ENCODE measurements around the gene BICRA.
"Not testable (repeated sequence)": the region's sequence is repeated elsewhere in the genome, so short reads cannot be mapped to it uniquely, and the experiment has no call there.

The BICRA gene

DNA sequence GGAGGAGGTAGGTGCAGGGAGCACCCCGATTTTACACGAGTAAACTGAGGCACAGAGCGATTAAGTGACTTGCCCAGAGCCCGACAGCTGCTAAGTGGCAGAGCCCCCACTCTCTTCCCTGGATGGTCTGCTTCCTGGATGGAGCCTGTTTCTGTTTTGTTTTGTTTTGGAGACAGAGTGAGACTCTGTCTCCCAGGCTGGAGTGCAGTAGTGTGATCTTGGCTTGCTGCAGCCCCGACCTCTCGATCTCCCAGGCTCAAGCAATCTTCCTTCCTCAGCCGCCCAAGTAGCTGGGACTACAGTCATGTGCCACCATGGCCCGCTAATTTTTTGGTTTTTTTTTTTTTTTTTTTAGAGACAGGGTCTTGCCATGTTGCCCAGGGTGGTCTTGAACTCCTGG lies 17.3 kb downstream of the BICRA start:
- in situ Hi-C loops (cut with MboI; ENCODE audit: low sequenced_read_pairs) = no loop called here

DNA sequence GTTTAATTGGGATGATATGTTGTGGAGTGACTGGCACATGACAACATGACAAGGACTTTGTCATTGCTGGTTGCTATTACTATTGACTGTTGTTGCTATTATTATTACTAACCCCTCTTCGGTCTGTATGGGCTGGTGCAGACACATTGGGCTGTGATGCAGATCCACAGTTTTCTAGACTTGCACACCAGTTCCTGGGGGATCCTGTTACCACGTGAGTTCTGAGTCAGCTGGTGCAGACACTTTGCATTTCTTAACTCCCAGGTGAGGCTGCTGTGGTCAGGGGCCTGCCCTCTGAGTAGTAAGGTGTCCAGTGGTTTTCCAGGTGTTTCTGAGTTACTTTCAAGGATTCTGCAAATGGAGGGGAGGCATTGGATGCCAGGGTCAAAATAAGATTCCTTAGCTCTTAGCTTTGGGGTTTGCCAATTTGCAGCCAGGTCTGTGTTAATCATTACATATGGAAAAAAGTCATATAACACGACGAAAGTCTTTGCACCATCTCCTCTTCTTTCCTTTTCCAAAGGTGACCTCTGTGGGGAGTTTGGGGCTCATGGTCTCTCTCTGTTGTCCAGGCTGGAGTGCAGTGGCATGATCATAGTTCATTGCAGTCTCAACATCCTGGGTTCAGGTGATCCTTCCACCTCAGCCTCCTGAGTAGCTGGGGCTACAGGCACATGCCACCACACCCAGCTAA lies 19.3 kb downstream of the BICRA start:
- in situ Hi-C loops (cut with MboI; ENCODE audit: low sequenced_read_pairs) = no loop called here

DNA sequence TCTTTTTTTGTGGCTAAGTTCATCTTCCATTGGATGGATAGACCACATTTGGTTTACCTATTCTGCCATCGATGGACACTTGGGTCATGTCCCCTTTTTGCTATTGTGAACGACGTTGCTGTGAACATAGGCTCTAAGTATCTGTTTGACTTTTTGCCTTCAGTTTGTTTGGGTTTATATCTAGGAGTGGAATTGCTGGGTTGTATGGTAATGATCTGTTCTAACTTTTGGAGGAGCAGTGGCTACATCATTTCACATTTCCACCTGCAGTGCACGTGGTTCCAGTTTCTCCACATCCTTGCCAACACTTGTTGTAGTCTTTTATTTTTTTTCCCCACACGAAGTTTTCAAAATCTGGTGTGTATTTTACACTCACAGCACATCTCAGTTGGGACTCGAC lies 21.7 kb downstream of the BICRA start:
- in situ Hi-C loops (cut with MboI; ENCODE audit: low sequenced_read_pairs) = no loop called here

DNA sequence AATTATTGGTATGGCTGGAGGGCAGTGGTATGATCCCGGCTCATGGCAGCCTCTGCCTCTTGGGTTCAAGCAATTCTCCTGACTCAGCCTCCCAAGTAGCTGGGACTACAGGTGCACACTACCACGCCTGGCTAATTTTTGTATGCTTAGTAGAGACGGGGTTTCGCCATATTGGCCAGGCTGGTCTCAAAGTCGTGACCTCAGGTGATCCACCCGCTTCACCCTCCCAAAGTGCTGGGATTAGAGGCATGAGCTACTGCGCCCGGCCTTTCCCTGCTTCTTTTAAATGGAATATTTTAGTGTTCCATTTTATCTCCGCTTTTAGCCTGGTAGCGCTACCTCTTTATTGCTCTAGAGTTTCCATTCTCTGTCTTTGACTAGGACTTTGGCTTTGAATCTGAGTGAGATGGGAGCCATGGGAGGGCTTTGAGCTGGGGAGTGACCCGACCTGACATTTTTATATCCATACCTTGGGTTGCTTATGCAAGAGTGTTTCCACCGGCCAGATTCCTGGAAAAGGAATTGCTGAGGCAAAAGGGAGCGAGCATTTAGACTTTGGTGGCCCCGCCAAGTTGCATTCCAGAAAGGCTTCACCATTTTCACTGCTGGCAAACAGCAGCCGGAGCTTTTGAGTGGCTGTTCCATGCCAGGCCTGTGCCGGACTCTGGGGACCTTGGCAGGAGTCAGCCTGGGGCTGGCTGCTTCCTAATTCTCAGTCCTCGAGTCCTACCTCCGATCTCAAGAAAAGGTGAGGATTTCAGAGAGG lies 22.9 kb downstream of the BICRA start:
- in situ Hi-C loops (cut with MboI; ENCODE audit: low sequenced_read_pairs) = no loop called here

DNA sequence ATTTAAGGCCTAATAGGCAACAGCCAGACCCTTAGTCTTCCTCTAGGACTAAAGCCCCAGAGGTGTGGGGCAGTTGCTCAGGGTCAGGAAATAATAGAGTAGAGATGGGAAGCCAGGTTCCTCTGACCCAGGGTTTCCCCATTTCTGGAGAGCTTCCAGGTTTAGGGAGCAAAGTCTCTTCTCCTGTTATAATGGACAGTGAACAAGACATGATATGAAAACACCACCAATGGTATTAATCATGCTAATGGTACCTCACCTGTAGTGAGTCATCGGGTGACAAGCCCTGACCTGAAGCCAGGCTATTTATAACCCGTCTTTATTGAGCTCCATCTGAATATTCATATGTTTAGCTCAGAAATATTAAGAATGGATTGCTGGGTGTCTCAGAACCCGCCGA lies 24.6 kb downstream of the BICRA start:
- in situ Hi-C loops (cut with MboI; ENCODE audit: low sequenced_read_pairs) = no loop called here

DNA sequence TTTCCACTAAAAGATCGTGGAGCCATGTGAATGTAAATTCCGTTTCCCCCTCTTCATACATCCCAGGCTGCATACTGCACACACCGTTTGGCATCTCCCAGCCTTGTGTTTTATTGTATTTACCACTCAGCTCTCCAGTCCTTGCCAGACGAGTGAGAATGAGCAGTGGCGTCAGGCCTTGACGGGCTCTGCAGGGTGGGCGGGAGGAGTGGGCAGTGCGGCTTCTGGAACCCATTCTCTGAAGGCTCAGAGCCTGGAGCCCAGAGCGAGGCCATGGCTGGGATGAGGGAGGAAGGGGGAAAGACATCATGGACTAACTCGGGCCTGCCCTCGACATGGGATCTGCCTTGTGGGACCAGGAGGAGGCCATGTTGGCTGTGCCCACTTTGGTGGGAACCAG lies 25.1 kb downstream of the BICRA start:
- in situ Hi-C loops (cut with MboI; ENCODE audit: low sequenced_read_pairs) = no loop called here

DNA sequence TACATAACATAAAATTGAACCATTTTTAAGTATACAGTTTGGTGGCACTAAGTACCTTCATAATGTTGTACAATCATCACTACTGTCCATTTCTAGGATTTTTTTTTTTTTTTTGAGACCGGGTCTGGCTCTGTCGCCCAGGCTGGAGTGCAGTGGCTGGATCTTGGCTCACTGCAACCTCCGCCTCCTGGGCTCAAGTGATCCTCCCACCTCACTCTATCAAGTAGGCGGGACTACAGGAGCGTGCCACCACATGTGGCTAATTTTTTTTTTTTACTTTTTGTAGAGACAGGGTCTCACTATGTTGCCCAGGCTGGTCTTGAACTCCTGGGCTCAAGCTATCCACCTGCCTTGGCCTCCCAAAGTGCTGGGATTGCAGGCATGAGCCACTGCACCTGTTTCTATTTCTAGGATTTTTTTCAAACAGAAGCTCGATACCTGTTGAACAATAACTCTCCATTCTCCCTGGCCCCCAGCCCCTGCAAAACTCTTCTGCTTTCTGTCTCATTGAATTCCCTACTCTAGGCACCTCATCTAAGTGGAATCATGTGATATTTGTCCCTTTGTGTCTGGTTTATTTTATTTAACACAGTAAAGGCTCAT lies 26.3 kb downstream of the BICRA start:
- in situ Hi-C loops (cut with MboI; ENCODE audit: low sequenced_read_pairs) = not testable (repeated sequence)

DNA sequence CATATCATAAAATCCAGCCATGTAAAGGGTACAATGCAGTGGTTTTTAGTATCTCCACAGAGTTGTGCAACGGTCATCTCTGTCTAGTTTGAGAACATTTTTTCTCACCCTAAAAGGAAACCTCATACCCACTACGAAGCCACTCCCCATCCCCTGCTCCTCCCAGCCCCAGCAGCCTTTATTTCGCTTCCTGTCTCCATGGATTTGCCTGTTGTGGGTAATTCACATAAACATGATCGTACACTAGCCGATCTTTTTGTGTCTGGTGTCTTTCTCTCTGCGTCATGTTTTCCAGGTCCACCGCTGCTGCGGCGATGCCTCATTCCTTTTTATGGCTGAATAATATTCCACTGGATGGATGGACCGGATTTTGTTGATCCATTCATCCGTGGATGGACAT lies 28.6 kb downstream of the BICRA start:
- in situ Hi-C loops (cut with MboI; ENCODE audit: low sequenced_read_pairs) = no loop called here

DNA sequence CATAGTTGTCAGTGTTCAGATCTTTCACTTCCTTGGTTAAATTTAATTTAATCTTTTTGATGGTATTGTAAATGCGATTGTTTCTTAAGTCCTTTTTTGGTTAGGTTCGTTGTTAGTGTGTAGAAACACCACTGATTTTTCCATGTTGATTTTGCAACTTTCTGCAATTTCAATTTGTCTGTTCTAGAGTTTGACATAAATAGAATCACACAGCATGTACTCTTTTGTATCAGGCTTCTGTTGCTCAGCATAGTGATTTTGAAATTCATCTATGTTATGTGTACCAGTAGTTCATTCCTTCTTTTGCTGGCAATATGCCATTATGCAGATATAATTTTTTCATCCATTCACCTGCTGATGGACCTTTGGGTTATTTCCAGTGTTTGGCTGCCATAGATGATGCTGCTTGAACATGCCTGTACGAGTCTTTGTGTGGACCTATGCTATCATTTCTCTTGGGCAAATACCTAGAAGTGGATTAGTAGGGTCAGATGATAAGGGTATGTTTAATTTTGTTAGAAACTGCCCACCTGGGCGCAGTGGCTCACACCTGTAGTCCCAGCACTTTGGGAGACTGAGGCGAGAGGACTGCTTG lies 33.1 kb downstream of the BICRA start:
- in situ Hi-C loops (cut with MboI; ENCODE audit: low sequenced_read_pairs) = no loop called here

DNA sequence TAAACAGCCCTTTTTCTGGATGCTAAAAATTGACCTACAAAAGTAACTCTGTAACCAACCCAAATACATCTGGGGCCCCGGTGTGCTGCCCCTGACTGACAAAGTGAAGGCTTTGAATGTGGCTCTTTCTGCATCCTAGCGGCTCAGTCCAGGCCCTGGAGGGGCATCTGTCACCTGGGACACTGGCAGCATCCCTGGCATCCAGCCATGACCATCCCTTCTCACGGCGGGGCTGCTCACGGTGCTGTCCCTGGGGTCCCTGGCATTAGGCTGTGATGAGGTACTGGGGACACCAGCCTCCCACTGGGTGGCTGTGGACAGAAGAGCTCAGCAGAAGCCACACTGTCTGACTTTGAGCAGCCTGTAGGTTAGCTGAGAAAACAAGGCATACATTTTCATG lies 34.3 kb downstream of the BICRA start:
- in situ Hi-C loops (cut with MboI; ENCODE audit: low sequenced_read_pairs) = no loop called here

DNA sequence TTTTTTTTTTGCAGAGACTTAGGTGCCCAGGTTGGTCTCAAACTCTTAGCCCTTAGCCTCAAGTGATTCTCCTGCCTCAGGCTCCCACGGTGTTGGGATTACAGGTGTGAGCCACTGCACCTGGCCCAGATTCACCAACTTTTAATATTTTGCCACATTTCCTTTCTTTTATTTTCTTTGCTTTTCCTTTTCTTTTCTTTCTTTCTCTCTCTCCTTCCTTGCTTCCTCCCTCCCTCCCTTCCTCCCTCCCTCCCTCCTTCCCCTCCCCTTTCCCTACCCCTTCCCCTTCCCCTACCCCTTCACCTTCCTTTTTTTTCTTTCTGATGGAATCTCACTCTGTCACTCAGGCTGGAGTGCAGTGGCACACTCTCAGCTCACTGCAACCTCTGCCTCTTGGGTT lies 35.3 kb downstream of the BICRA start:
- in situ Hi-C loops (cut with MboI; ENCODE audit: low sequenced_read_pairs) = no loop called here

DNA sequence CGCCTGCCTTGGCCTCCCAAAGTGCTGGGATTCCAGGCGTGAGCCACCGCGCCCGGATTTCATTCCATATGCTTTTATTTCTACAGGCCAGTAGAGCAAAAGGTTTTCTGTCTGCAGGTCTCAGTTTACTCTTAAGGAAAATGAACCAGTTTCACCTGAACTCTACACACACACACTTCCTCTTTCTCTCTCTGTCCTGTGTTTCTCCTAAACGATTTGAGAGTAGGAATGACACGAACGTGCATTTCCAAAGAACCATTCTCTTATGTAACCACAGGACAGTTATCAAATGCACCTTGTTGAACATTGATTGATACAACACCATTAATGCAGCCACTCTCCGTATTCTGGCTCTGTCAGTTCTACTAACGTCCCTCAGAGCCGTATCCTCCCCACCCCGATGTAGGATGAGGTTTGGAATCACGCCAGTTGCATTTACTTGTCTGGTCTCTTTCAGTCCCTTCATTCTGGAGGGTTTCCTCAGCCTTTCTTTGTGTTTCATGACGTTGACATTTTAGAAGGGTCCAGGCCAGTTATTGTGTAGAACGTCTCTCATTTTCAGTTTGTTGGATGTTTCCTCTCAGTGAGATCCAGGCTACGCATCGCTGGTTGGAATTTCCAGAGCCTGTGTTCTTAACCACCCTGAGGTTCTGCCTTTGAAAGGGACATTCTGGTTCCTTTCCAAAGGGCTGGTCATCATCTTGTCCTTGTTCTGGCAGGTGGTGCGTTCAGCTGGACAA lies 36.0 kb downstream of the BICRA start:
- in situ Hi-C loops (cut with MboI; ENCODE audit: low sequenced_read_pairs) = no loop called here

DNA sequence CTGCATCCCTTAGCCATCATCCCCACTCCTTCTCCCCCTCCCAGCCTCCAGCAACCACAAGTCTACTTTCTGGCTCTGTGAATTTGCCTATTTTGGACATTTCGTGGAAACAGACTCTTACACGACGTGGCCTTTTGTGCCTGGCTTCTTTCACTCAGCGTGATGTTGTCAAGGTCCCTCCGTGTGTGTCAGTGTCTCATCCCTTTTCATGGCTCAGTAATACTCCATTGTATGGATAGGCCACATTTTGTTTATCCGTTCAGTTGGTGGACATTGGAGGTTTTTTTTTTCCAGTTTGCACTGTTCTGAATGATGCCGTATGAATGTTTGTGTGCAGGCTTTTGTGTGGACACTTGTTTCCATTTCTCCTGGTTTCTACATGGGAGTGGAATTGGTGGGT lies 38.0 kb downstream of the BICRA start:
- in situ Hi-C loops (cut with MboI; ENCODE audit: low sequenced_read_pairs) = no loop called here

DNA sequence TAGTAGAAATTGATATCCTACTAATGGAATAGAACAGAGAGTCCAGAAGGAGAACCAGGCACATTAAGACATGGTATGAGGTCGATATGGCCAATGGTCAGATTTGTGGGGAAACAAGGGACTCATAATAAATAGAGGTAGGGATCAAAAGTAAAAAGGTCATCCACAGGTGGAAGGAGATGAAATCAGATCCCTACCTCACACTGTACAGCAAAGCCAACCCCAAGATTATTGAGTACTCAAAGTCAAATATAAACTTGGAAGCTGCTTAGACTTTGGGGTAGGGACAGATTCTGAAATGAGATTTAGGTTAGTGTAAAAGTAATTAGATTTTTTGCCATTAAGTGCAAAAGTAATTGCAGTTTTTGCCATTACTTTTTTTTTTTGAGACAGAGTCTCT lies 40.7 kb downstream of the BICRA start:
- in situ Hi-C loops (cut with MboI; ENCODE audit: low sequenced_read_pairs) = no loop called here

DNA sequence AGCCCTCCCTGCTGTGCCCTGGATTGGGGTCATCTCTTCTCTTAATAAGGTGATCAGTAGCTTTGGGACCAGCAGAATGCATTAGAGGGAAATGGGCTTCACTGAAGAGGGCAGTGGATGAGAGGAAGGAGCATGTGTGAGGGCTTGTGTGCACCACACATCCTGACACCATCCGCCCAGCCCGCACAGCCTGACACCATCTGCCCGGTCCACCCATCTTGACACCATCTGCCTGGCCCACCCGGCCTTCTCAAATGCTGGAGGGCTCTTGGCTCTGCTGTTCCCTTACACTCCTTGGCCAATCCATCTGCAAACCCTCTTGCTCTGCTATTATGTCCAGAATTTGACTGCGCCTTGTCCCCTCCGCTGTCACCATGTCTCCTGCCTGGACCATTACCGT lies 41.8 kb downstream of the BICRA start:
- in situ Hi-C loops (cut with MboI; ENCODE audit: low sequenced_read_pairs) = no loop called here

DNA sequence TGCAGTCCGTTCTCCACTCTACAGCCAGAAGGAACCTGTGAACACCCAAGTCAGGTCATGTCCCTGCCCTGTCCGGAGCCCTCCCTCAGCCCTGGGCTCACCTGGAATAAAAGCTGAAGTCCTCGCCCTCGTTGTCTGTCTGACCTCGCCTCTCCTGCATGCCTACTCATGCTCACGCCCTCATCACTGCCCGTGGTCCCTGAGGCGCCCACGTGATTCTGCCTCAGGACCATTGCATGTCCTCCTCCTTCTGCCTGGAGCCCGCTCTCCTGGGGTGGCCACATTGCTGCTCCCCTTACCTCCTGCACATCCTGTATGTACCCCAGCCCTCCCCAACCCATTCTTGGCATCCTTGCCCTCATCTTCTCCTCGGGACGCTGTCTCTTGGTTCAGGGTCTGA lies 42.2 kb downstream of the BICRA start:
- in situ Hi-C loops (cut with MboI; ENCODE audit: low sequenced_read_pairs) = no loop called here

DNA sequence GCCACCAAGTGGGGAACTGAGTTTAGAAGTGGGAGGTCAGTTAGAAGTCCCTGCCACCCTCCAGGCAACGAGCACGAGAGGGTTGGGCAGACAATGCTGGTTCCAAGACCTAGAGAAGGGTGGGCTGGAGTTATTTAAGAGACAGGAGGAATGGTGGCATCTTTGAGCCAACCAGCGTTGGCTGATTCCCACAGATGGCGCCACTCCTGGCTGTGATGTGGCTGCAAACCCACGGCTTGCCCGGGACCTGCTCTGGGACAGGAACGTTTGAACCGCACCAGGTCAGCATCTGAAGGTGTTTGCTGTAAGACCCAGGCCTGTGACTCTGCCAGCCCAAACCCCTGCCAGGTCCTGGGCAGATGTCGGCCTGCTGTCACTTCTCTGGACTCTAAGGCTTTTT lies 42.8 kb downstream of the BICRA start:
- in situ Hi-C loops (cut with MboI; ENCODE audit: low sequenced_read_pairs) = no loop called here

DNA sequence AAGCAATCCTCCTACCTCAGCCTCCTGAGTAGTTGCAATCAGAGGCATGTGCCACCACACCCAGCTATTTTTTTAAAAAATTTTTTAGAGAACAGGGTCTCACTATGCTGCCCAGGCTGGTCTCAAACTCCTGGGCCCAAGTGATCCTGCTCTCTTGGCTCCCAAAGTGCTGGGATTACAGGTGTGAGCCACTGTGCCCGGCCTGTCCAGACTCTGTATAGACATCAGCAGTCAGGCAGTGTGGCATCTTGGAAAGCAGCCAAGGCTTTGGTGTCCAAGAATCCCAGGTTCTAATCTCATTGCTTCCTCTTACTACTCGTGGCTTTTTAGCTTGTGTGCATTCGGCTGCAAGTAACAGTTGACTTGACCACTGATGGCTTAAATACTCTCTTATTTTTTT lies 43.4 kb downstream of the BICRA start:
- in situ Hi-C loops (cut with MboI; ENCODE audit: low sequenced_read_pairs) = no loop called here

DNA sequence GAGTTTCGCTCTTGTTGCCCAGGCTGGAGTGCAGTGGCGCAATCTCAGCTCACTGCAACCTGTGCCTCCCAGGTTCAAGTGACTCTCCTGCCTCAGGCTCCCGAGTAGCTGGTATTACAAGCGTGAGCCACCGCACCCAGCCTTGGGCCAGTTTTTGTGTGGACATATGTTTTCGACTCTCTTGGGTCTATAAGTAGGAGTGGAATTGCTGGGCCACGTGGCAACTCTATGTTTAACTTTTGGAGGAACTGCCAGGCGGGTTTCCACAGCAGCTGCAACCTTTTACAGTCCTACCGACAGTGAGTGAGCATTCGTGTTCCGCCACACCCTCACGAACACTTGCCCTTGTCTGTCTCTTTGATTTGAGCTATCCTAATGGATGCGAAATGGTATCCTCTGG lies 44.9 kb downstream of the BICRA start:
- in situ Hi-C loops (cut with MboI; ENCODE audit: low sequenced_read_pairs) = no loop called here

DNA sequence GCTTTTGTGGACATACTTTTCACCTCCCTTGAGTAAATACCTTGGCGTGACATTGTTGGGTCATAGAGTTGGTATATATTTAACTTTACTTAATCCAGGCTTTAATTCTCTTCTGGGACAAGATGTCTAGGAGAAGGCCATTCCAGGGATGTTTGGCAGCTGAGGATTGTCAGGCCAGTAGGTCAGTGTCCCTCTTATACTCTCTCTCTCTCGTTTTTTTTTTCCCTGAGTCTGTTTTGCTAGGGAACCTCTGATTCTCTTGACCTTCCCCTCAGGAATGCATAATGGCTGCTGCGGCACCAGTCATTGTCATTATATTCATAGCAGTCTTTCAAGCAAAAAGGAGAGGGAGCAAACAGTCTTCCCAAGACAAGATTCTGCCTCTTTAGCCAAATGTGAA lies 48.8 kb downstream of the BICRA start:
- in situ Hi-C loops (cut with MboI; ENCODE audit: low sequenced_read_pairs) = no loop called here
